Ectodermal cell (in vitro differentiated cells): ENCODE results near the gene DLL1.

Experiments
- H3K27ac ChIP-seq: 2 replicates; pipeline ENCODE4 v1.7.0; 2013; ENCODE audit warnings: mild to moderate bottlenecking, low read depth, low read length; ENCODE audit not compliant: insufficient read depth, poor library complexity, severe bottlenecking
- H3K27me3 ChIP-seq: 2 replicates; pipeline ENCODE4 v1.7.0; 2013; ENCODE audit warnings: mild to moderate bottlenecking, low read length; ENCODE audit not compliant: insufficient read depth, control insufficient read depth, poor library complexity, severe bottlenecking
- H3K36me3 ChIP-seq: one replicate; pipeline ENCODE4 v1.7.0; 2013; ENCODE audit warnings: low read length; ENCODE audit not compliant: control insufficient read depth, insufficient read depth
- H3K4me1 ChIP-seq: one replicate; pipeline ENCODE4 v1.7.0; 2013; ENCODE audit warnings: low read length; ENCODE audit not compliant: control insufficient read depth, insufficient read depth
- H3K4me3 ChIP-seq: 2 replicates; pipeline ENCODE4 v1.7.0; 2013; ENCODE audit warnings: low read depth, low read length, control low read depth; ENCODE audit not compliant: insufficient read depth
- H3K9me3 ChIP-seq: 2 replicates; pipeline ENCODE4 v1.7.0; 2013; ENCODE audit warnings: mild to moderate bottlenecking, low read length, moderate library complexity; ENCODE audit not compliant: control insufficient read depth
- WGBS, 2 experiments: methylation state at CpG; one replicate each; pipeline ENCODE4 v1.1.7; 2013; ENCODE audit warnings: missing lambda C conversion rate in 2 of 2; 5-methylcytosine and 5-hydroxymethylcytosine counted together

Gene DLL1

GRCh38 chr6:170276369-170277057 lies 14.4 kb downstream of the DLL1 start:
- Histone ChIP-seq H3K36me3 (no peaks in the 10 kb centered on the region), H3K4me1 (peaks cover 6% of the 10 kb centered on the region), H3K4me3 (no peak overlapping the region), H3K27ac (no peak overlapping the region), H3K9me3 (no peaks in the 10 kb centered on the region), H3K27me3 (no peaks in the 10 kb centered on the region)
- 86% methylated on average over 29 of the region's 29 CpGs for WGBS, 2 experiments

DNA sequence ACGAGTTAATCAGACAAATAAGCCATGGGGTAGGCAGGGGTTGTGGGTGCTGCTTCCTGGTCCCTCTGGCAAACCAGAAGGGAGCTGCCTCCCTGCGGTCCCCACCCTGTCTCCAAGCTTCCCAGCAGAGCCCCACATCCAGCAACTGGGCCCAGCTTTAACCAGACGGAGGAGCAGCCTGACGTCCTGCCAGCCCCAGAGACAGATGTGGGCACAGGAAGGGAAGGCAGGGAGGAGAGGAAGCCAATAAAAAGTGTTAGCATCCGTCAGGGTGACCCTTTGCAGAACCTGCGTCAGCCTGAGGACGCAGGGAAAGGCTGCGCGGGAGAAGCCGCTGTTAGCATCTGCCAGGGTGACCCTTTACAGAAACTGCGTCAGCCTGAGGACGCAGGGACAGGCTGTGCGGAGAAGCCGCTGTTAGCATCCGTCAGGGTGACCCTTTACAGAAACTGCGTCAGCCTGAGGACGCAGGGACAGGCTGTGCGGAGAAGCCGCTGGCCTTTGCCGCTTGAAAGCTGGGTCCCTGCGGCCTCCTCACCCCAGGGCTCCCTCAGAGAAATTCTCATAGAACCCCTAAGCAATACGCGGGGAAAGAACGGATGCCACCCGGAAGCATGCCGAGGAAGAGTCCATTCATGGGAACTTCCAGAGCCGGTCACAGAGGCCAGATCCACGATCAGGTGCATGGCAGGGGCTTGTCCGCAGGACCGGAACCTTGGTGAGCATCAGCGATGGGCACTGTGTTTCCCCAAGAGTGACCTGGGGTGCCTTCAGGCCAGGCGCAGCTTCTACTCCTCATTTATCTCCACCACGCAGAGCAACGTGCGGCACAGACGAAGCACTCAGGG lies 15.9 kb downstream of the DLL1 start:
- no peak overlapping the region for H3K27ac ChIP-seq
- H3K4me1 ChIP-seq: peaks cover 10% of the 10 kb centered on the region
- no peaks in the 10 kb centered on the region for H3K36me3 ChIP-seq
- no peaks in the 10 kb centered on the region for H3K9me3 ChIP-seq
- H3K27me3 ChIP-seq: no peaks in the 10 kb centered on the region
- H3K4me3 ChIP-seq: no peak overlapping the region
- WGBS, 2 experiments: 93 to 95% methylated on average over 36 of the region's 36 CpGs

GRCh38 chr6:170273681-170274080 lies 17.2 kb downstream of the DLL1 start:
- Histone ChIP-seq H3K9me3 (no peaks in the 10 kb centered on the region), H3K4me3 (no peak overlapping the region), H3K36me3 (no peaks in the 10 kb centered on the region), H3K27ac (no peak overlapping the region), H3K27me3 (no peaks in the 10 kb centered on the region), H3K4me1 (peaks cover 21% of the 10 kb centered on the region)
- WGBS, 2 experiments: 89 to 94% methylated on average over 7 of the region's 7 CpGs

GRCh38 chr6:170273191-170273590 lies 17.7 kb downstream of the DLL1 start:
- Histone ChIP-seq H3K27me3 (no peaks in the 10 kb centered on the region), H3K9me3 (no peaks in the 10 kb centered on the region), H3K4me3 (no peak overlapping the region), H3K4me1 (peaks cover 26% of the 10 kb centered on the region), H3K27ac (no peak overlapping the region), H3K36me3 (no peaks in the 10 kb centered on the region)
- WGBS, 2 experiments: 94 to 95% methylated on average over 23 of the region's 23 CpGs

GRCh38 chr6:170272341-170273065 lies 18.4 kb downstream of the DLL1 start:
- H3K4me3 ChIP-seq: no peak overlapping the region
- WGBS, 2 experiments: 88 to 89% methylated on average over 30 of the region's 30 CpGs
- H3K27ac ChIP-seq: no peak overlapping the region
- peaks cover 27% of the 10 kb centered on the region for H3K4me1 ChIP-seq
- no peaks in the 10 kb centered on the region for H3K27me3 ChIP-seq
- H3K36me3 ChIP-seq: no peaks in the 10 kb centered on the region
- no peaks in the 10 kb centered on the region for H3K9me3 ChIP-seq

GRCh38 chr6:170271771-170272314 lies 19.0 kb downstream of the DLL1 start:
- 94 to 95% methylated on average over 32 of the region's 32 CpGs for WGBS, 2 experiments
- Histone ChIP-seq H3K9me3 (no peaks in the 10 kb centered on the region), H3K27ac (no peak overlapping the region), H3K27me3 (no peaks in the 10 kb centered on the region), H3K4me1 (peaks cover 25% of the 10 kb centered on the region), H3K36me3 (no peaks in the 10 kb centered on the region), H3K4me3 (no peak overlapping the region)

- Histone ChIP-seq H3K27me3 (no peaks in the 10 kb centered on the region), H3K36me3 (no peaks in the 10 kb centered on the region), H3K27ac (no peak overlapping the region), H3K4me3 (no peak overlapping the region), H3K9me3 (no peaks in the 10 kb centered on the region), H3K4me1 (peaks cover 23% of the 10 kb centered on the region)
- 89 to 90% methylated on average over 19 of the region's 19 CpGs for WGBS, 2 experiments
These were observed 19.8 kb downstream of the DLL1 start for GRCh38 chr6:170270984-170271593.

GRCh38 chr6:170269846-170270541 lies 20.9 kb downstream of the DLL1 start:
- 84 to 86% methylated on average over 17 of the region's 17 CpGs for WGBS, 2 experiments
- Histone ChIP-seq H3K9me3 (no peaks in the 10 kb centered on the region), H3K27me3 (no peaks in the 10 kb centered on the region), H3K36me3 (no peaks in the 10 kb centered on the region), H3K4me3 (no peak overlapping the region), H3K4me1 (peaks cover 31% of the 10 kb centered on the region), H3K27ac (no peak overlapping the region)

GRCh38 chr6:170269151-170269845 lies 21.6 kb downstream of the DLL1 start:
- Histone ChIP-seq H3K36me3 (no peaks in the 10 kb centered on the region), H3K4me1 (peaks cover 31% of the 10 kb centered on the region), H3K4me3 (no peak overlapping the region), H3K9me3 (no peaks in the 10 kb centered on the region), H3K27me3 (no peaks in the 10 kb centered on the region), H3K27ac (no peak overlapping the region)
- 66 to 70% methylated on average over 22 of the region's 22 CpGs for WGBS, 2 experiments
